ENCODE measurements around the gene CMTM7. TPM values are rescaled to one million over a fixed set of nuclear protein-coding genes. Genes with fewer than 3 reads are reported as not detected.

CMTM7 gene
- total and polyA plus RNA-seq, 10 of the 15 experiments (the other 5 are each of a cell fraction or from before 2014, with no cell fraction given), result 3.7 to 36.4 (median 14.7) TPM

DNA sequence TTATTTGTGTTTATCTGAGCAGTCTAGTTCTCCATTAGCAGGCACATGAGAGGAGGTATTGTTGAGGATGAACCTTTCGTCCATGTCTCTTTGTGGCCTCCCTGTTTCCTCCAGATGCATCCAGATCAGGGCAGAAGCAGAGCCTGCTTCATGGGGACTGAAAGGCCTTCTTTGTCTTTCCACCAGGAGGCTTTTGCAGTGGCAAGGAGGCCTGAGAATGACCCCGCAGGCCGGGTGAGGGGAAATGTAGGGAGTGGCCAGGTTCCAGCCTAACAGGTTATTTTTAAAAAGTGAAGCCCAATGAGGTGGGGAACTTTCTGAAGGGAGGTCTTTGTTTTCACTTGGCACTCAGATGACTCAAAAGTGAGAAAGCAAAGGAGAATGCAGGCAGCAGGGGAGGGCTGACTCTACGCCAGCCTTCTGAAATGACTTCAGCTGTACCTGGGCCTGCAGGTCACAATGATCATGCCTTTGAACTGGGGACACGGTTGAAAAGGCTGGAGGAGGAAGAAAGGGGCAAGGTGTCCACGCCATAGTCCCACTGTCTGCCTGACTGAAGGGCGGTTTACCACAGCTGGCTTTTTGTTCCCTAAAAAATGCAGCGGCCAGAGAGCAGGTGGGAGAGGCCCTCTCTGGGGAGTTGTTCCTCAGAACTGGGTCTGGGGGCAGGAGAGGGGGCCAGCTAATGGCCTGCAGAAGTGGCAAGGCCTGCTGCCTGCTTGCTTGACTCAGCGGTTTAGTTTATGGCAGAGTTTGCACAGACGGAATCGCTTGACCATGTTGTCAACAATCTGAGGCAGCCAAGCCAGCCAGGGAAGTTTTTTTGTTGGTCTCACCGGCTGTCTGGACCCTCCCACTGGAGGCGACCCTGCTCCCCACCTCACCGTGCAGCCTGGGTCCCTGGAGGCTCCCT lies 28.7 kb downstream of the CMTM7 start (continued):
- TF ChIP-seq CHD2 (IDR thresholded peaks at IDR 0.05; ENCODE audit: borderline replicate concordance, low read depth, low read length) (peak; percentile 82), NR2C1 (IDR thresholded peaks at IDR 0.05) (peak; percentile 32; the same call in 1 of the 2 replicates), SREBF2 (IDR thresholded peaks at IDR 0.05; ENCODE audit: low read length) (no peak), ZNF24 (IDR thresholded peaks at IDR 0.05) (no peak)
- TF ChIP-seq, protein P1, sequence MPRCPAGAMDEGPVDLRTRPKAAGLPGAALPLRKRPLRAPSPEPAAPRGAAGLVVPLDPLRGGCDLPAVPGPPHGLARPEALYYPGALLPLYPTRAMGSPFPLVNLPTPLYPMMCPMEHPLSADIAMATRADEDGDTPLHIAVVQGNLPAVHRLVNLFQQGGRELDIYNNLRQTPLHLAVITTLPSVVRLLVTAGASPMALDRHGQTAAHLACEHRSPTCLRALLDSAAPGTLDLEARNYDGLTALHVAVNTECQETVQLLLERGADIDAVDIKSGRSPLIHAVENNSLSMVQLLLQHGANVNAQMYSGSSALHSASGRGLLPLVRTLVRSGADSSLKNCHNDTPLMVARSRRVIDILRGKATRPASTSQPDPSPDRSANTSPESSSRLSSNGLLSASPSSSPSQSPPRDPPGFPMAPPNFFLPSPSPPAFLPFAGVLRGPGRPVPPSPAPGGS (IDR thresholded peaks at IDR 0.05; ENCODE audit: borderline replicate concordance, insufficient read depth, low read depth, low read length, poor library complexity, severe bottlenecking), result no peak

DNA sequence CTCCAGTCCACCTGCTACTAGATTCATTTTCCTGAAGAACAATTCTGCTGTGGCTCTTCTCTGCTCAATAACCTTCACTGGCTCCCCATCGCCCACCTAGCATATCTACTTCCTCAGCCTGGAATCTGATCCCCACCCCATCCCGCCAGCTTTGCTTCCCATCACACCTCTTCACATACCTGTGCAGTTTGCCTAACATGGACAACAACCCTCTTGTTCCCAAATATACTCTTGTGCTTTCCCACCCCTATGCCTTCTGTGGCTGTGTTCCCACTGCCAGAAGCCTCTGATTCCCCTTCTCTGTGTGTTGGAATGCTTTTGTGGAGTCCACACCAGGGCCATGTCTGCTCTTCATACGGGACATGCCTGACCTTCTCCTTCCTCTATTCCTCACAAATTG lies 29.5 kb downstream of the CMTM7 start:
- no peaks in the 10 kb centered on the region for H3K79me2 ChIP-seq (ENCODE audit: control insufficient read depth, insufficient read depth, low read length)
- TF ChIP-seq BACH1 (IDR thresholded peaks at IDR 0.05; ENCODE audit: borderline replicate concordance) (no peak), SREBF2 (IDR thresholded peaks at IDR 0.05; ENCODE audit: low read length) (no peak), RBBP5 (conservative IDR thresholded peaks at IDR 0.05) (no peak), PML (IDR thresholded peaks at IDR 0.05; ENCODE audit: low read length) (no peak)
- TF ChIP-seq, protein P2, sequence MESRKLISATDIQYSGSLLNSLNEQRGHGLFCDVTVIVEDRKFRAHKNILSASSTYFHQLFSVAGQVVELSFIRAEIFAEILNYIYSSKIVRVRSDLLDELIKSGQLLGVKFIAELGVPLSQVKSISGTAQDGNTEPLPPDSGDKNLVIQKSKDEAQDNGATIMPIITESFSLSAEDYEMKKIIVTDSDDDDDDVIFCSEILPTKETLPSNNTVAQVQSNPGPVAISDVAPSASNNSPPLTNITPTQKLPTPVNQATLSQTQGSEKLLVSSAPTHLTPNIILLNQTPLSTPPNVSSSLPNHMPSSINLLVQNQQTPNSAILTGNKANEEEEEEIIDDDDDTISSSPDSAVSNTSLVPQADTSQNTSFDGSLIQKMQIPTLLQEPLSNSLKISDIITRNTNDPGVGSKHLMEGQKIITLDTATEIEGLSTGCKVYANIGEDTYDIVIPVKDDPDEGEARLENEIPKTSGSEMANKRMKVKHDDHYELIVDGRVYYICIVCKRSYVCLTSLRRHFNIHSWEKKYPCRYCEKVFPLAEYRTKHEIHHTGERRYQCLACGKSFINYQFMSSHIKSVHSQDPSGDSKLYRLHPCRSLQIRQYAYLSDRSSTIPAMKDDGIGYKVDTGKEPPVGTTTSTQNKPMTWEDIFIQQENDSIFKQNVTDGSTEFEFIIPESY (IDR thresholded peaks at IDR 0.05), result no peak
- TF ChIP-seq, protein P3, sequence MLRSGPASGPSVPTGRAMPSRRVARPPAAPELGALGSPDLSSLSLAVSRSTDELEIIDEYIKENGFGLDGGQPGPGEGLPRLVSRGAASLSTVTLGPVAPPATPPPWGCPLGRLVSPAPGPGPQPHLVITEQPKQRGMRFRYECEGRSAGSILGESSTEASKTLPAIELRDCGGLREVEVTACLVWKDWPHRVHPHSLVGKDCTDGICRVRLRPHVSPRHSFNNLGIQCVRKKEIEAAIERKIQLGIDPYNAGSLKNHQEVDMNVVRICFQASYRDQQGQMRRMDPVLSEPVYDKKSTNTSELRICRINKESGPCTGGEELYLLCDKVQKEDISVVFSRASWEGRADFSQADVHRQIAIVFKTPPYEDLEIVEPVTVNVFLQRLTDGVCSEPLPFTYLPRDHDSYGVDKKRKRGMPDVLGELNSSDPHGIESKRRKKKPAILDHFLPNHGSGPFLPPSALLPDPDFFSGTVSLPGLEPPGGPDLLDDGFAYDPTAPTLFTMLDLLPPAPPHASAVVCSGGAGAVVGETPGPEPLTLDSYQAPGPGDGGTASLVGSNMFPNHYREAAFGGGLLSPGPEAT (IDR thresholded peaks at IDR 0.05; ENCODE audit: low read depth), result no peak
- POLR2A ChIA-PET, result interaction anchor here (1.0 to 11.8 kb wide), 3 partner anchors 12 to 26 kb away, joined by 3 to 158 read pairs (median 12); no protein-coding TSS in a partner anchor
- BruUV-seq (replicated peaks), result no TSS peak
- in situ Hi-C loops (cut with MboI), result no loop called here
- H3K4me2 ChIP-seq (ENCODE audit: control insufficient read depth, insufficient read depth), result no peak overlapping the region
- no peaks in the 10 kb centered on the region for H3K36me3 ChIP-seq (ENCODE audit: control insufficient read depth in 2 of 2, insufficient read depth in 2 of 2, low read length in 1 of 2)
- H3K9ac ChIP-seq (ENCODE audit: control insufficient read depth, insufficient read depth, low read length), result no peak overlapping the region
- RAD21 ChIA-PET (ENCODE audit: unreplicated experiment), result interaction anchor here (1.0 to 13.1 kb wide), 8 partner anchors 12 to 47 kb away, joined by 3 to 187 read pairs (median 5); no protein-coding TSS in a partner anchor
- no peaks in the 10 kb centered on the region for H4K20me1 ChIP-seq (ENCODE audit: control insufficient read depth, insufficient read depth)
- peaks cover 35% of the 10 kb centered on the region for H3K4me1 ChIP-seq (ENCODE audit: control insufficient read depth, insufficient read depth, low read length)
- SMC1A ChIA-PET (ENCODE audit: uncharacterized antibody, unreplicated experiment), result interaction anchor here (0.9 to 13.7 kb wide), 12 partner anchors 8 to 156 kb away, joined by 3 to 307 read pairs (median 13); no protein-coding TSS in a partner anchor
- no peaks in the 10 kb centered on the region; the same call in 2 of the 3 replicates for H3K9me3 ChIP-seq (replicated peaks; ENCODE audit: control insufficient read depth, insufficient read depth, low read length)
- FAIRE-seq, result no peak
- no peak for DNase-seq (ENCODE audit: low read depth, low spot score)
- H3K27ac ChIP-seq (ENCODE audit: control insufficient read depth, insufficient read depth), result no peak overlapping the region
- intact Hi-C loops (cut with micrococcal nuclease; ENCODE audit: unreplicated experiment), result loop anchor here (5.0 kb wide), 2 partner anchors 46 to 81 kb away; partner anchors contain the start of gene CMTM6
- H3K27me3 ChIP-seq (replicated peaks in 1 of 2; ENCODE audit: control insufficient read depth in 2 of 2, insufficient read depth in 2 of 2, low read length in 1 of 2), result no peaks in the 10 kb centered on the region
- CTCF ChIA-PET, result interaction anchor here (0.7 to 6.6 kb wide), 7 partner anchors 8 to 80 kb away, joined by 3 to 41 read pairs (median 6); no protein-coding TSS in a partner anchor
- no peak overlapping the region for H3K4me3 ChIP-seq
- H2AFZ ChIP-seq (ENCODE audit: control insufficient read depth, low read depth, low read length), result no peak overlapping the region
- ATAC-seq, result no peak
- WGBS (ENCODE audit: insufficient coverage, insufficient replicate concordance, low lambda C conversion rate, missing lambda C conversion rate), result 57% methylated on average over 3 of the region's 3 CpGs
